ENCODE measurements around the gene ITLN2. TPM values are rescaled to one million over a fixed set of nuclear protein-coding genes. Genes with fewer than 3 reads are reported as not detected.

ITLN2 gene
- total RNA-seq = 10 to 100 TPM in 1 of 3 donors, not detected in 2; 10.7 TPM

DNA sequence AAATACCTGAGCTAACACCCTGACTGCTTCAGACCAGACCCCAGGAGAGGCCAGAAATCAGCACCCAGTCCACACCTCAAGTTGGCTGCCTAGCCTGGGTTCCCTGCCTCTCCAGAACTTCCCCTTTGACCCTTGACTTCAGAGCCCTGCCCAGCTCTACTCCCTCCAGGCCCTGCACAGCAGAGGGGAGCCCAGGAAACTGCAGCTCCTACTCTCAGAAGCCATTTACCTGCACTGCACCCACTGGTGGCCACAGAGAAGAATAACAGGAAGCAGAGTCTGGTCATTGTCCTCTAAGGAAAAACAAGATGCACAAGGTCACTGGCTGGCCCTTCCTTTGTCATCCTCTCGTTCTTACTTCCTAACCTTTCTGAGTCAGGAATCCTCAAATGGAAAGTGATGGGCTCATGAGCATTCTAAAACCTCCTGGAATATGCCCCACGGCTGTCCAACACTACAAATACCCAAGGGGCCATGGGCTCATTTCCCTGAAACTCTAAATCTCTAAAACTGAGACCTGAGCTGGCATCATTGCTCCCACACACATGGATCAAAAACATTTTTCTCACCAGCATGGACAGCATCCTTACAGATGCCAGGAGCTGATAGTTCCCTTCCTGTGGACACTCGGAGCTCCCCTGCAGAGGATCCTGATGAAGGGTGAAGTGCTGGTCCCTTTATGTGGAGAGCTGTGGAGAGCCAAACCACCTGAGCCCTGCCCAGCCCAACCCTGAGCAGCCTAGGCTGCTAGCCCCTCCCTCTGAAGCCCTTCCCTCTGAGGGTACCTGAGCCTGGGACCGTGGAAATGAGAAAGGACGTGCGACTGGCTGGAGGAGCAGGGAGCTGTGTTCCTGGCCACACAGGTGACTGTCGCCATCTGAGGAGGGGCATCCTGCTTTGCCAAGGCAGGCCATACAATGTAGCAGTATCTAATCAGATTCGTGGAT lies at the start of gene ITLN2:
ITLN2 (minus strand) TSS at position 652 of the 947 bp plus-strand sequence; CDS start at position 584, 68 bp downstream.
- no peak within 1 kb of the TSS for H3K27ac ChIP-seq
- H3K4me3 ChIP-seq = no peak within 1 kb of the TSS
- no peaks in the 10 kb centered on the region for H3K27me3 ChIP-seq
- intact Hi-C loops (cut with DNase I; ENCODE audit: low total_unique reads) = no loop called here
- no peaks in the 10 kb centered on the region for H3K36me3 ChIP-seq
- H3K9me3 ChIP-seq = no peaks in the 10 kb centered on the region
- no peak for DNase-seq (ENCODE audit: low spot score in 2 of 2)
- no peaks in the 10 kb centered on the region for H3K4me1 ChIP-seq
- TF ChIP-seq POLR2AphosphoS5 (IDR thresholded peaks at IDR 0.05) (no peak), POLR2A (IDR thresholded peaks at IDR 0.05) (no peak)
- TF ChIP-seq, protein P1, sequence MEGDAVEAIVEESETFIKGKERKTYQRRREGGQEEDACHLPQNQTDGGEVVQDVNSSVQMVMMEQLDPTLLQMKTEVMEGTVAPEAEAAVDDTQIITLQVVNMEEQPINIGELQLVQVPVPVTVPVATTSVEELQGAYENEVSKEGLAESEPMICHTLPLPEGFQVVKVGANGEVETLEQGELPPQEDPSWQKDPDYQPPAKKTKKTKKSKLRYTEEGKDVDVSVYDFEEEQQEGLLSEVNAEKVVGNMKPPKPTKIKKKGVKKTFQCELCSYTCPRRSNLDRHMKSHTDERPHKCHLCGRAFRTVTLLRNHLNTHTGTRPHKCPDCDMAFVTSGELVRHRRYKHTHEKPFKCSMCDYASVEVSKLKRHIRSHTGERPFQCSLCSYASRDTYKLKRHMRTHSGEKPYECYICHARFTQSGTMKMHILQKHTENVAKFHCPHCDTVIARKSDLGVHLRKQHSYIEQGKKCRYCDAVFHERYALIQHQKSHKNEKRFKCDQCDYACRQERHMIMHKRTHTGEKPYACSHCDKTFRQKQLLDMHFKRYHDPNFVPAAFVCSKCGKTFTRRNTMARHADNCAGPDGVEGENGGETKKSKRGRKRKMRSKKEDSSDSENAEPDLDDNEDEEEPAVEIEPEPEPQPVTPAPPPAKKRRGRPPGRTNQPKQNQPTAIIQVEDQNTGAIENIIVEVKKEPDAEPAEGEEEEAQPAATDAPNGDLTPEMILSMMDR (IDR thresholded peaks at IDR 0.05) = peak in 1 of 3 donors; percentile 26

DNA sequence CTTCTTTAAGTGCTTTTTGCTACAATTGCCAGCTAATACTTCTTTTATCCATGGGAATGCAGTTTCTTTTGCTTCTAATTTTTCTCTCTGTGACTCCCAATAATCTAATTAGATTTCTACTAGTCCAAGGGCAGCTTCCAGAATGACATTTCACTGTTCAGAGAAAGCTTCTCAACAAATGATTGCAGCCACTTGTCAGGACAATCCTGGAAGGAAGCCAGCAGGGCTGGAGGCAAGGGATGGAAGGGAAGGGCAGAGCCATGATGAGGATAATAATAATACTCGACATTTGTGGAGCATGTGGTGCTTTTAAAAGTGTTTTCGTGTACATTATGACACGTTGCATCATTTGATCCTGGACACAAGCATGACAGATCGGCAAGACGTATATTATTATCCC lies 46.9 kb upstream of the ITLN2 start:
- Histone ChIP-seq H3K4me1 (no peaks in the 10 kb centered on the region), H3K36me3 (peaks cover 8% of the 10 kb centered on the region), H3K4me3 (no peak overlapping the region), H3K9me3 (no peaks in the 10 kb centered on the region), H3K27me3 (no peaks in the 10 kb centered on the region), H3K27ac (no peak overlapping the region)
- DNase-seq (ENCODE audit: low spot score in 2 of 2) = no peak
- TF ChIP-seq POLR2AphosphoS5 (IDR thresholded peaks at IDR 0.05) = no peak
- TF ChIP-seq, protein P1 (IDR thresholded peaks at IDR 0.05) = no peak
- intact Hi-C loops (cut with DNase I; ENCODE audit: low total_unique reads) = no loop called here

DNA sequence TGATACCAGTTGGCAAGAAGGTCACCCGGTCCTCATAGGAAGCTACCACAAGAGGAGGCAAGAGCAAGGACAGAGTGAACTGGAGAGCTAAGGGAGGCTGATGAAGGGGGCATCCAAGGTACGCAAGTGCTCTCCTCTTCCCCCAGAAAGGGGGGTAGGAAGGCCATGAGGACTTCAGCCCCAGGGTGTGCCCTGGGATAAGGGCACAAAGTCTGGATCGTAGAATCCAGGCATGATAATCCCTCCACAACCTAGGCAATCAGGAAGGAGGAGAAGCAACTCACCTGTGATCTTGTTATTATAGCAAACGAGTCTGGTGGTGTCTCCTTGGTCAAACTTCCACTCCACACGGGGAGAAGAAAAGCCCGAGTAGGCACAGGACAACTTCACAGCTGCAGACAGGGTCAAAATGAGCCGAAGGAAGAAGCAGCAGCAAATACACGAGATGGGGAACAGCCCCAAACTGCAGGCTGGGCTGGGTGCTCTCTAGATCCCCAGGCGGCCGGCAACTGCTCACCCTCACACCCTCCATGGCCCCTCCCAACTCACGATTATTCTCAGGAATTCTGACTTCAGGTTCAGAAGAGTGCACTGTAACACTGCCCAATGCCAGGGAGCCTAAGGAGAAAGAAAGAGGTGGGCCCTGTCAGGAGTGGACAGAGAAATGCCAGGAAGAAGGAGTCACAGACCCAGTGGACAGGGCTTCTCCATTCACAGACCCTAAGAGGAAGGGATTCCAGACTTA lies 46.3 kb upstream of the ITLN2 start:
- Histone ChIP-seq H3K36me3 (peaks cover 8% of the 10 kb centered on the region), H3K27ac (no peak overlapping the region), H3K4me3 (no peak overlapping the region), H3K4me1 (no peaks in the 10 kb centered on the region), H3K9me3 (no peaks in the 10 kb centered on the region), H3K27me3 (no peaks in the 10 kb centered on the region)
- intact Hi-C loops (cut with DNase I; ENCODE audit: low total_unique reads) = no loop called here
- no peak for TF ChIP-seq POLR2AphosphoS5 (IDR thresholded peaks at IDR 0.05)
- no peak for DNase-seq (ENCODE audit: low spot score in 2 of 2)

DNA sequence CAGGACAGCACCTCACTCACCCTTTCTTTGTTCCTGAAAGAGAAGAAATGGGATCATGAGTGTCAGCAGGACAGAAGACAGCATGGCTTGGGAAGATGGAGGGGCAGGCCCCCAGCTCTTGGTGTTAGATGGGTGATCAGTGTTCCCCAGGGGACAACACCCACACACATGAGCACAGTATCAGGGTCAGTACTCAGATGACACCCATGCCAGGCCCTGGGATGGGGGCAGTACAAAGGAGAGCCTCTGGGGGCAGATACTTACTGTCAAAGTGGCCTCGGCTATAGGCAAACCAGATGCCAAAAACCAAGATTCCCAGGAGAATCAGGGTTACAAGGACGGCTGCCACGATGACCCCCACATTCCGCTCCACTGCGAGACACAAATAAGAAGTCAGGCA lies 44.8 kb upstream of the ITLN2 start:
- no peak for DNase-seq (ENCODE audit: low spot score in 2 of 2)
- TF ChIP-seq, protein P1 (IDR thresholded peaks at IDR 0.05) = no peak
- no peak for TF ChIP-seq POLR2A (IDR thresholded peaks at IDR 0.05)
- no peak for TF ChIP-seq POLR2AphosphoS5 (IDR thresholded peaks at IDR 0.05)
- intact Hi-C loops (cut with DNase I; ENCODE audit: low total_unique reads) = no loop called here
- no peak overlapping the region for H3K4me3 ChIP-seq
- no peaks in the 10 kb centered on the region for H3K9me3 ChIP-seq
- no peaks in the 10 kb centered on the region for H3K27me3 ChIP-seq
- H3K36me3 ChIP-seq = peaks cover 8% of the 10 kb centered on the region
- H3K27ac ChIP-seq = no peak overlapping the region
- no peaks in the 10 kb centered on the region for H3K4me1 ChIP-seq

DNA sequence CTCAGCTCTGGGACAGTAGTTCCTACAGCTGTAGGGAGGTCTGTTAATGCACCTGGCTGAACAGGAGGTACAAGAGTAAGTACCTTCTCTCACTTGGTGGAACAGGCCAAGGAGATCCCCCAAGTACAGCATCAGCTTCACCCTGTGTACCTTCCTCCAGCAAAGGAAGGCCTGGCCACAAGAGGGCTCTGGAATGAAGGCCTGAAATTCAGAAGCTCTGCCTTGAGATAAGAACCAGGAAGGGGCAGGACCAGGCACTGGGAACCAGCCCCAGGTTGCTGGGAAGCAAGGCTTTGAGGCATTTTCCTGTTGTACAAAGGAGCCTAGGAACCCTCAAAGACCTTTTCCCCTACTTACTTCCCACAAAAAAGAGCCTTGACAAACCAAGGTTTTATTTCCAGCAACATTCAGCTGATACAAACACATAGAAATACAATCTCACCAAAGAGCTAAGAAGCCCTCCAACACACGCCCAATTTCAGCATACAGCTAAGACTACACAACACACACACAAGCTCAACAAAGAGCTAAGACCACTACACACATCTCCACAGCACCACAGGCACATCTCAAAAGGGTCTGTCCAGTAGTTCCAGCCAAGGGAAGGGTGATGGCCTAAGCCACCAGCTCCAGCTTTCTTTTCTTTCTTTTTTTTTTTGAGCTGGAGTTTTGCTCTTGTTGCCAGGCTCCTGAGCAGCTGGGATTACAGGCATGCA lies 42.9 kb upstream of the ITLN2 start:
- intact Hi-C loops (cut with DNase I; ENCODE audit: low total_unique reads) = no loop called here
- TF ChIP-seq POLR2AphosphoS5 (IDR thresholded peaks at IDR 0.05) = peak in 1 of 3 donors; percentile 33
- no peak for TF ChIP-seq POLR2A (IDR thresholded peaks at IDR 0.05)
- TF ChIP-seq, protein P1 (IDR thresholded peaks at IDR 0.05) = peak; percentile 8 to 50 (median 37)
- Histone ChIP-seq H3K4me1 (no peaks in the 10 kb centered on the region), H3K27ac (peak overlapping the region; percentile 50 to 75), H3K4me3 (no peak overlapping the region), H3K27me3 (no peaks in the 10 kb centered on the region), H3K36me3 (peaks cover 8% of the 10 kb centered on the region), H3K9me3 (no peaks in the 10 kb centered on the region)
- DNase-seq (ENCODE audit: low spot score in 2 of 2) = no peak
